GM10847 (cell line): ENCODE results near the gene FXYD7.

Experiments
- POLR2A ChIP-seq: IDR thresholded peaks from 2 replicates; pipeline ENCODE4 v1.6.1; 2011; ENCODE audit not compliant: insufficient read length; ENCODE audit errors: extremely low read depth

The FXYD7 gene

DNA sequence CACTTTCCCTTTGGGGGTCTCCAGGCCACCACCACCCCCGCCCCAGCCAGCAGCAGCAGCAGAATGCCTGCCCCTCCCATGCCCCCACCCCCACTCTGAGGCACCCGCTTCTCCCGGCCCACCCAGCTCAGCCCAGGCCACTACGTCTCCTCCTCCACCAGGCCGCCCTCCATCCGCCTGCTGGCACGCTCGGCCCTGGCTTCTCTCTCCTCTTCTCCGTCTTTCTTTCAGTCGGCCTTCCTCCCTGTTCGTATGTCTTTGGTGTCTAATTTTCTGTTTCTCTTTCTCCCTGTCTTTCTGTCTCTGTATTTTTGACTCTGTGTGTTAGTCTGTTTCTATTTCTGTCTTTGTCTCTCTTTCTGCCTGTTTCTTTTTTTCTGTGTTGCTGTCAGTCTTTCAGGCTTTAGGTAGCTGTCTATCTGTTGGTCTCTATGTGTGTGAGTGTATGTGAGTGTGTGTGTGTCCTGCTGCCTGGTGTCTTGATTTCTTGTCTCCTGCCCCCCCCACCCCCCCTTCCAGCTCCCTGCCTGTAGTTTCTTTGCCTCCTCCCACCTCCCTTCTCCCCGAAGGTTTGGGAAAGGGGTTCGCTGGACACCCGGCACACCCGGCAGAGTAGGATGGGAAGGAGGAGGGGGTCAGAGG is 8.3 kb upstream of the FXYD7 start, which contains the start of gene LGI4:
Gene LGI4 (minus strand): TSS at position 459 of the 642 bp plus-strand sequence. CDS start 379 bp downstream, at position 80.
- TF ChIP-seq POLR2A: no peak

DNA sequence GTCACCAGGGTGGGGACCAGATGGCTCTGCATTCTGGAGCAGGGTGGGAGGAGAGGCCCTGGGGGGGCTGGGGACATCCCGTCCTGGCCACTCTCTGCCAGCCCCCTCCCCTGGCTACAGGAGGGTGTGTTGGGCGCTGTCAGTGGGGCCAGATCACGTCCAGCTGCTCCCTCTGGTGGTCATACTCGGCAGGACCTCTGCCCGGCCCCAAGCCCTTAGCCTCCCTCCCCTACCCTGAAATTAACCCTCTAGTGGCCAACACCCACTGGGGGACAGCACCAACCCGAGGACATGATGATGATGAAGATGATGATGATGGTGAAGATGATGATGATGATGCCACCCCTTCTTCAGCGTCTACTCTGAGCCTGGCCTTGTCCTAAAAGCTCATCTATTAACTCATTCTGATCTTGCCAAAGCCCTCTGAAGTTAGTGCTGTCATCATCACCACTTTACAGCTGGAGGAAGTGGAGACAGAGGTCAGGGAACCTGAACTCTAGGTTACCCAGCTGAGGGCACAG is 7.6 kb upstream of the FXYD7 start:
- no peak for TF ChIP-seq POLR2A

DNA sequence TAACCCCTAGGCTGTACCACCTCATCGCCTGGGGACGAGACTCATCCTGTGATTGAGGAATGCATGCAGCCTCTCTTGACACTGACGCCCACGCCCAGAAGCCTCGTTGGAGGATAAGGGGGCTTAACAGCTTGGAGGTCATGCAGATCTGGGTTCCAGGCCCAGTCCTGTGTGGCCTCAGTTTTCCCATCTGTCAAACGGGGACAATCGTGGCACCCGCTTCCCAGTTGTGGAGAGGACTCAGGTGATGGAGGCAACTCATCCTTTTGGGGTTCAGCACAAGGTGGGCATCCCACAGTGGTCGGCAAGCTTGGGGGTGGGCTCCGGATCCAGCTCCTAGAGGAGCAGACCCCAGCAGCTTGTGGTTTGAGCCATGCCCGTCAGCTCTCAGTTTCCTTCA is 6.8 kb upstream of the FXYD7 start:
- TF ChIP-seq POLR2A: no peak

DNA sequence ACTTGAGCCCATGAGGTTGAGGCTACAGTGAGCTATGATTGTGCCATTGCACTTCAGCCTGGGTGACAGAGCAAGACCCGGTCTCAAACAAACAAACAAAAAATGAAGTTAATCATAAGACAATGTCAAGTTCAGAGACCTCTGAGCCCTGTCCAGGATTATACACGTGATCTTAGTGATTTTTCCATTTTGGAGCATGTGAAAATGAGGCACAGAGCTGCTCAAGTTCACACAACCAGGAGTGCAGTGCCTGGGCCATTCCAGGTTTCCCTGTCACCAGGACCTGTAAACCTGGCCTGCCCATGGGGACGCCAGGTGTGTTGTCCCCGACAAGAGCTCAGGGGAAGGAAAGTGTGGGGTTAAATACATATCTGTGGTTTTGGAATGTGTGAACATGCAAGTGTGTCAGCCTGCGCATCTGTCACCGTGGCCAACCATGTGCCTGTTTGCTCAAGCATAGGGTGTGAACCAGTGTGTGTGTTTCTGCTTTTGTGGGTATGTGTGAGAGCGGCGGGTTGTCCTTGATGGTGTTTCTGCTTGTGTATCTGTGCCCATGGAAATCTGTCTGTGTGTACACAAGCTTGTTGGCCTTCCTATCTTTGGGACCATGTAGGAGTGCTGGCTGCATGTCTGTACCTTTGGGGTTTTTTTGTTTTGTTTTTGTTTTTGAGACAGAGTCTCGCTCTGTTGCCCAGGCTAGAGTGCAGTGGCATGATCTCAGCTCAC is 5.9 kb upstream of the FXYD7 start:
- no peak for TF ChIP-seq POLR2A

DNA sequence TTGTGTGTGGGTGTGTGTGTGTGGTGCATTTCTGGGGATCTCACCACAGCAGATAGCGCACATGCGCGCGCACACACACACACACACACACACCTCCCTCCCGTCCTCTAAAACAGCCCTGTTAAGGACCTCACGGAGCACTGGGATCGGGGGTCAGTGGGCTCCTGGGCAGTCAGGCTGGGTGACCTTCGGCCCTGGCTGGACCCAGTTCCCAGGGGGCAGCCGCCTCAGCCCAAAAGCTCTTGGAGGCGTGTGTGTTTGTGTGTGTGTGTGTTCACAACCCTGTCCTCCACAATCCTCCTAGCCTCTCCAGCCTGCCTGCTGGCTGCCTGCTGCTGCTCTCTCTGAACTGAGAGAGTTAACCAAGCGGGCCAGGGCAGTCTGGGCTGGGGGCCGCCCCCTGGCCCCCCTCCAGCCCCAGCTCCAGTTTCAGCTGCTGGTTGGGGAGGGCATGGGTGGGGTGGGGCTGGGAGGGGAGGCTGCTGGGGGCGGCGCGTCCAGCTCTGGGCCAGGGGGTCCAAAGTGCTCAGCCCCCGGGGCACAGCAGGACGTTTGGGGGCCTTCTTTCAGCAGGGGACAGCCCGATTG is 4.7 kb upstream of the FXYD7 start, which contains the start of gene FXYD1:
Gene FXYD1 (plus strand): TSS at position 520 of the 588 bp plus-strand sequence. CDS start 1,256 bp downstream, outside the sequence.
- TF ChIP-seq POLR2A: no peak

DNA sequence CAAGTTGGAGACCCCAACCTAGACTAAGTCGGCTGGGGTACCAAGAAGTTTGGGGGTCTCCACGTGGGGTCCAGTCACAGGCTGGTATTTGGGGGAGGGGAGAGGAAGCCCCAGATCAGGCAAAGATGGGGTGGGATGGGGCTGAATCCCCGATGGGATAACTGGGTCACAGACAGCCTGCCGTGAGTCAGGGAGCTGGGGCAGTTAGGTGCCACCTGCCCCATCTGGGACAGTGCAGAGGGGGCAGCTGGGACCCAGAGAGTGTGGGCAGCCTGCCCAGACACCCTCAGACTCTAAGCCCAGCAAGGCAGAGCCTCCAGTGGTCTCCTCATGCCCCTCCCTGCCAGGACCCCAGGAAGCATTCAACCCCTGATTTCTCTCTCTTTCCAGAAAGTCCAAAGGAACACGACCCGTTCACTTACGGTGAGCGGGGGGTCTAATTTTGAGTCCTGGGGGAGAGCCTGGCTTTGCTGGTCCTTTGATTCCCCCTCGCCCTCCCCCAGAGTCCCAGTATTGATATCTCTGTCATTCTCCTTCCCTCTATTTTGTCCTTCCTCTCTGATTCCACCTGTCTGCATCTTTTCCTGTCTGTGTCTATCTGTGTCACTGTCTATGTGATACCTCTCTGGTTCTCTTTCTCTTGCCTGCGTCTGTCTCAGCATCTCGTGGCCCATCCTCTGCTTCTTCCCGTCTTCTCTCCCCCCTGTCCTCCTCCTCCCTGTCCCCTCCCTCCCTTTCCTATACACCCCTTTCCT is 2.7 kb upstream of the FXYD7 start:
- TF ChIP-seq POLR2A: no peak

DNA sequence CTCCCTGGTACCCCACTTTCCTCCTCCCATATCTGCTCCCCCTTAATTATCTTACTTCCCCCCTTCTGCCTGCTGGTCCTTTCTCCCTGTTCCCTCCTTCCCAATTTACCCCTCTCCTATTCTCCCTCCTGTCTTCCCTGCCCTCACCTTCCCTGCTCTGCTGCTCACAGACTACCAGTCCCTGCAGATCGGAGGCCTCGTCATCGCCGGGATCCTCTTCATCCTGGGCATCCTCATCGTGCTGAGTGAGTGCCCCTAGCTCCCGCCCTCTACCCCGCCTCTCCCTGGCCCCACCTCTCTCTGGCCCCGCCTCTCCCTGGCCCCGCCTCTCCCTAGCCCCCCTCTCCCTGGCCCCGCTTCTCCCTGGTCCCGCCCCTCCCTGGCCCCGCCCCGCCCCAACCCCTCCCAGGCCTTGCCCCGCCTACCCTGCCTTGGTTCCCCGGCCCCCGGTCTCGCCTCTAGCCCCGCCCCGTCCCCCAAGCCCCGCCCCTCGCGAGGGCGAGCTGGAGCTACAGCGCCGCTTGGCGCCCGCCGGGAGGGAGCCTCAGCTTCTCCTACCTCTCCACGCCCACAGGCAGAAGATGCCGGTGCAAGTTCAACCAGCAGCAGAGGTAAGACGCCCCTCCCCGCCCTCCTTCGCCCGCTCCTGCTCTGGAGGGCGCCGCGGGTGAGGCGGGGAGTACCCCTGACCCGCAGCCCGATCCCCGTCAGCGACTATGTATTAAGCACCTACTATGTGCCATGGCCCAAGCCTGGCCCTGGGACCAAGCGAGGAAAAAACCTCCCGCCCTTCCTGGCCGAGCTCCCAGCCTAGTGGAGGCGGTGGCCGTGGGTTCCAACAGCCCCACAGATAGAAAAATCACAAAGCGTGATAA is 1.9 kb upstream of the FXYD7 start:
- TF ChIP-seq POLR2A: no peak

DNA sequence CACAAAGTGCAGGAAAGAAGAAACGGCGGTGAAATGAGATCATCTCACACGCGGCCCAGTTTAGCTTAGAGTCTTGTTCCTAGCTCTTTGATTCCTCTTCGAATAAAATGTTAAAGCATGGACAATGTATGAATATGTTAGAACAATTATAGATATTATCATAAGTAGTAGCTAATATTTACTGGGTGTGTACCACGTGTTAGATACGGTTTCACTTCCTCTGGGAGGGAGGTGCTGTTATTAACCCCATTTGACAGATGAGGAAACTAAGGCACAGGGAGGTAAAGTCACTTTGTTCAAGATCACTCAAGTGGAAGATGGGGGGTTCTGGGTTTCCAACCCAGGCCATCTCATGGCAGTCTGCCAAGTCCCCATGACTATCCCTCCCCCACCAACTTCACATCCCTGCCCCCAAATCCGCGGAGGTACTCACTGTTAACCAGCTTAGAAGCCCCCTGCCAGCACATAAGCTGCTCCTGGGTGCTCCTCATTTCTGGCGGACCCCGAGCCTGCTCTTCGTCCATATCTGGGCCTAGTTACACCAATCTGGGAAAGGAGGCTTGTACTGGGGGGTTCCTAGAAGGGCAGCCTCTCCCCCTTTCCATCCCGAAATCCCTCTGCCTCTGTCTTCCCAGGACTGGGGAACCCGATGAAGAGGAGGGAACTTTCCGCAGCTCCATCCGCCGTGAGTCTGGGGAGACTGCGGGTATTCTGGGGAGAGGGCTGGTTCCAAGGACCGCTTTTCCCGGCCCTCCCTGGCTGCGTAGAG is 1.0 kb upstream of the FXYD7 start:
- no peak for TF ChIP-seq POLR2A

DNA sequence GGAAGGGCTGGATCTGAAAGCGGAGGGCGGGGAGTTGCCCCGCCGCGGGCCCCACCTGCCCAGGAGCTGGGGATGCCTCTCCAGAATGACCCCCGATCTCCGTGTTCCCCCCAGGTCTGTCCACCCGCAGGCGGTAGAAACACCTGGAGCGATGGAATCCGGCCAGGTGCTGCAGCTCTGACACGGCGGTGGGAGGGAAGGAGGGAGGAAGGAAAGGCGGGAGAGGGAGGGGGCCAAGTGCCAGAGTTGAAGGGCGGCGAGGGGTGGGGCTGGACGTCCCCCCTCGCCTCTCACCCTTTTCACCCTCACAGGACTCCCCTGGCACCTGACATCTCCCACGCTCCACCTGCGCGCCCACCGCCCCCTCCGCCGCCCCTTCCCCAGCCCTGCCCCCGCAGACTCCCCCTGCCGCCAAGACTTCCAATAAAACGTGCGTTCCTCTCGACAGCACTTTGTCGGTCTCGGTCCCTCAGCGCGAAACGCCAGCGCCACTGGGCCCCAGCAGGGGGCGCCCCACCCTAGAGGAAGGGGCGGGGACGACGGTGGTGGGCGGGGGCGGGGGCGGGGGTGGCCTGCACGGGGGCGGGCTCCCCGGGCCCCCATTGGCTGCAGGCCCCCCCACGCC is 337 bp upstream of the FXYD7 start:
- TF ChIP-seq POLR2A: no peak

DNA sequence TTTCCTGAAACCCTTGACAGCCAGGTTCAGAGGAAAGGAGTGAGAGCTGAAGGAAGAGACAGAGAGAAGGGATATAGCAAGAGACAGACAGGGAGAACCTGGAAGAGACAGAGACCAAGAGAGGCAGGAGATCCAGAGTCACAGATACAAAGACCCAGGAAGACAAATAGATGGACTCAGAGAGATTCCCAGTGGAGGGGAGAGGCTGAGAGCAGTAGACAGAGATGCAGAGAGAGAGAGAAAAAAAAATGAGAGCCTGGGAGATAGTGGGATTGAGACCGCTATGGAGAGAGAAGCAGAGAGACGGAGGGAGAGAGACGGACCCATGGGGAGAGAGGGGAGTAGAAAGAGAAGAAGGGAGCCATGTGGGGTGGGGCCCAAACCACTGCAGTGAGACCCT is 763 bp downstream of the FXYD7 start:
- TF ChIP-seq POLR2A: no peak

DNA sequence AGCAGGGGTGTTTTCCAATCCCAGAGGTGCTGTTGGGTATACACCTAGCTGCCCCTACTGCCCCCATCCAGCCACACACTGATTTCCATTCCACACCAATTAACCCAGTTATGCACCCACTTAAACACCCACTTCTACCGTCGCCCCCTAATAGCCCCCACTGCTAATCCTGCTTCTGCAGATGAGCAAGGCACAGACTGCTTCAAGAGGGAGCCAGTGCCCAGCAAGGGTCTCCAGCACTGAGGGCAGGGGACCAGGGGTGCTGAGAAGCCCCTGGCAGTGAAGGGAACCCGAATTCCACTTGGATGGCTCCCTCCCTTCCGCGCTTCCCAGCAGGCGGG is 1.2 kb downstream of the FXYD7 start:
- no peak for TF ChIP-seq POLR2A

DNA sequence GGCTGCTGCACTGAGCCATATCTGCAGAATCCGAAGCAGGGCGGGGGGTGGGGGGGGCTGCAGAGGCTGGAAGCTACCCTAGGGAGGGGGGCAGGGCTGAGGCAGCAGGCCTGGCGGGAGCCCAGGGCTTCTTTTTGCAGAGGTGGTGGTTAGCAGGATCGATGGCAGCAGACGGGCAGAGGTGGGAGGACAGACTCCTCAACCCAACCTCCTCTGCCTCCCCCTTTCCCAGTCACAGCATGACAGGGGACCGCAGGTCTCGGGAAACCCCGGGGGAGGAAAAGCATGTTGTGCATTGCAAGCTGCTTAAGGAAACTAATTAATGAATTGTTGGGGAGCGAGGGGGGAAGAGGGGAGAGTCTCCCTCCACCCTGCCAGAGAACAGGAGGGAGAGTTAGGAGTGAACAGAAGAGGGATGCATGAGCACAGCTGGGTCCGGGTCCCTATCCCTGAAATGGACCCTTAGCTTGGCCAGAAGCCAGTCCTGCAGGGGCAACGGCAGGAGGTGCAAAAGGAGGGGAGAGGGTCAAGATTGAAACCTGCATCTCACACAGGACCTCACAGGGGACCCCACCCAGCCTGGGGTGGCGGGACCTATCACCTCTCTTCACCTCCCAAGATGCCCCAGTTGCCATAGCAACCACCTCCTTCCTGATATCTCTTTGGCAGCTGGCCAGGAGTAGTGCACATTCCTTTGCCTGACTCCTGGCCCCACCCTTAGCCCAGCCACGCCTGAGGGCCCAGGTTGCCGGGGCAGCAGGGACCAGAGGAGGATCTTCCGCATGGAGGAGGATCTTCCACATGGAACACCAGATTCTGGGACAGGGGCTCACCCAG is 1.8 kb downstream of the FXYD7 start:
- TF ChIP-seq POLR2A: no peak
